ENCODE results near the gene KAT6B. TPM values are rescaled to one million over a fixed set of nuclear protein-coding genes. Genes with fewer than 3 reads are reported as not detected.
"Not testable (repeated sequence)": the region's sequence is repeated elsewhere in the genome, so short reads cannot be mapped to it uniquely, and the experiment has no call there.

Gene KAT6B
- polyA plus RNA-seq, 1 donor, result 18.1 TPM

GRCh38 chr10:74892839-74893238 lies 66.4 kb downstream of the KAT6B start:
- no peak for DNase-seq

DNA sequence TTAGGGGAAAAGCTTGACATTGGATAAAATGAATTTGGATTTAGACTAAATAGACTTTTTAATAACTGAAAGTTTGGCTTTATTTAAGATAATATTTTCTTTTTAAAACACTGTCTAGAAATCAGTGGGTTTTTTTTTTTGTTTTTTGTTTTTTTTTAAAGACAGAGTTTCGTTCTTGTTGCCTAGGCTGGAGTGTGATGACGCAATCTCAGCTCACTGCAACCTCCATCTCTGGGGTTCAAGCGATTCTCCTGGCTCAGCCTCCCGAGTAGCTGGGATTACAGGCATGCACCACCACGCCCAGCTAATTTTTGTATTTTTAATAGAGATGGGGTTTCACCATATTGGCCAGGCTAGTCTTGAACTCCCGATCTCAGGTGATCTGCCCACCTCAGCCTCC lies 66.9 kb downstream of the KAT6B start:
- DNase-seq, result not testable (repeated sequence)

- no peak for DNase-seq
These were observed 70.6 kb downstream of the KAT6B start for GRCh38 chr10:74896788-74897527.

DNA sequence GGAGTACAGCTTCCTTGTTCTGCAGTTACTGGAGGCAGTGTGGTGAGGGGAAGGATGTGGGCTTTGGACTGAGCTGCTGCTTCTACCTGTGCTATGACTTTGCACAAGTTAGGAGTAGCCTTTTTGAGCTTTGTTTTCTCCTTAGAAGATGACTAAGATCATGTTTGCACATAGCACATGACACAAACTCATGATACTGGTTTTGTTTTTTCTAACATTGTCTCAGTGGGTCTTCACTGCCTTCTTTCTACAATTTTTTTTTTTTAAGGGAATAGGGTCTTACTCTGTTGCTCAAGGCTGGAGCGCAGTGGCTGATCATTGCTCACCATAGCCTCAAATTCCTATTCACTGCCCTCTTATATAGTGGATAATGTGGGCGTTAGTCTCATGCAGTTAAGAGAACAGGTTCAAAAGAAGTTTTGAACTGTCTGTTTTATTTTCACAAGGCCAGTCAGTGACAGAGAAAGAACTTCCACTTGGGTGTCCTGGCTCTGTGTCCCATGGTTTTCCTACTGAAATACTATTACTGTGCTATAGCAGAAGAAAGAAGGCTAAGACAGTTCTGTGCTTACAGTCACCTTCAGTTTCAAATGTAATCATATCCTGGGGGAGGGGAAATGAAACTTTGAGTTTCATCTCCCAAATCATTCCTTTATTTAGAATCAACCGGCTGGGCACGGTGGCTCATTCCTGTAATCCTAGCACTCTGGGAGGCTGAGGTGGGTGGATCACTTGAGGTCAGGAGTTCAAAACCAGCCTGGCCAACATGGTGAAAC lies 72.0 kb downstream of the KAT6B start:
- no peak for DNase-seq

- DNase-seq, result no peak
These were observed 73.9 kb downstream of the KAT6B start for GRCh38 chr10:74900297-74900696.

DNA sequence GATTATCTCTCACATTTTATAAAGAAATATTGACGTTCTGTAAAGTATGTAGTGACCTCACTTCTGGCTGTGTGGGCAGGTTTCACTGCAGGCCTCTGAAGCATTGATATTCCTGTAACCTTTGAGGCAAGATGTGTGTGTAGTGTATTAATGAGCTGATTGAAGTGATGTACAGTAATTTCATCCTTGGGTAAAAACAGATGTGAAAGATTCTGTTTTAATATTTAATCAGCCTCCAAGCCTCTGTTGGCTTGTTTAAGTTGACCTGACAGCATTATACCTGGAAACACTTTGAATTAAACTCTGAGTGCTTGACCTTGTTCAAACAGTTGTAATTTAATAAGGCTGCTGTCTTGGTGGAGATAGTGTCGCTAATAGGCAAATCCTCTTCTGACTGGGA lies 74.9 kb downstream of the KAT6B start:
- no peak for DNase-seq

DNA sequence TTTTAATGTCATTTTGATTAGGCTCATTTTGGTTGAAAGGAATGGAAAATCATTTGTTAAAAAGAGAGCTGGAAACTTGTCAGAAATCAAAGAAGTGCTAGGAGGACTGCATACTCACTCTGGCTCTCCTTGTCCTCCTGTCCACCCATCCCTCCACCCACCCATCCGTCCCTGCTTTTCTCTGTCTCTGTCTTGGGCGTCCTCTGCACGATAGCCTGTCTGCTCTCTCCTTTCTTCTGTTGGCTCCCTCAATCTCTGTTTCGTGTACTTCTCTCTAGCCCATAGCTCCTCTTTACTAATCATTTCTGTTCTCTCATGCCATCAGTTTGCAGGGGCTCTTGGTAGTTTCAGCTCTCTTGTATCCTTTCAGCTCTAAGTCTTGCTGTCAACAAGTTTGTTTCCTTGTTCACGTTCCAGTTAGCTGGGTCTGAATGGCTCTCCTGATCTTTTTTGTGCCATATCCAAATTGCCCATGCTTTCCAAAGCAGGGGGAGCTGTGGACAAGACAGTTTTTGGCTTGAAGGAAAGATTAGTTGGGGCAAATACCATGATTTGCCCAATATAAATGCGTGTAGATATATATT lies 75.6 kb downstream of the KAT6B start:
- no peak for DNase-seq

GRCh38 chr10:74903491-74903890 lies 77.1 kb downstream of the KAT6B start:
- DNase-seq, result no peak

DNA sequence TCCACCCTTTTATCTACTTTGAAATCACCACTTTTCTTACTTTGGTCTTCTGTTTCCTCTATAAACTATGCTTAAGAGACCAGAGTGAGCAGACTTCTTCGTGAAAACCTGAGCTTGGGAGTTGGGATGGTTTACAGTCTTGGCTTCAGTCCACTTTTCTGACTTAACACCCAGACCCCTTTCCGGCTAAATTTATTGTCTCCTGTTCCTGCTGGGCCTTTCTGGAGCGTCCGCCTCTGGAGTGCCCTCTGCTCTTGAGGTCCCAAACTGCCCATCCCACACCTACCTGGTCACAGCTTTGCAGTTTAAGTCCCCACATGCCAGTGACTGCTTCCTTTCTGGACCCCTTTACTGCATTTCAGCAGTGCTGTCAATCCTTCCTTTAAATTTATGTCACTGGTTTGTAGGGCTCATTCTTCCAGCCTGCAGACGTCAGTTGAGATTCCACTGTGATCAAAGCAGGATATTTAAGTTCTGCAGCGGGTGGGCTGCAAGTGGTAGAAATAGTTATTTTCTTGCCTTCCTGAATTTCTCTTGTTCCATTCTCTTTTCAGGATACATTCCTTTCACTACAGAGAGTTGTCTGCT lies 80.3 kb downstream of the KAT6B start:
- DNase-seq, result no peak

- DNase-seq, result no peak
These were observed 83.3 kb downstream of the KAT6B start for GRCh38 chr10:74909670-74910069.

- no peak for DNase-seq
These were observed 84.0 kb downstream of the KAT6B start for GRCh38 chr10:74910241-74910975.

DNA sequence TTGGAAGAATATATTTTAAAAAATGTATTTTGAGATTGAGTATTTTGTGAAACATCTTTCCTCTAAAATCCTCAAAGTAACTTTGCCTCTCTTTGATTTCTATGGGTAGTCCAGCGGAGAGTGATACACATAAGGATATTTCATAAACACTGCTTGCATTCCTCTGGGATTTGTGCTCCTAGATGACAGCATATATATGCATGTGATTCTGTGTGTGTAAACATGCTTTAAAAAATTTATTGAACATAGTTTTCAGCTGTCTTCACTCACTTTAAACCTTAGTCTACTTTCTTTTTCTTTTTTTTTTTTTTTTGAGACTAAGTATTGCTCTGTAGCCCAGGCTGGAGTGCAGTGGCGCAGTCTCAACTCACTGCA lies 84.6 kb downstream of the KAT6B start:
- no peak for DNase-seq

- DNase-seq, result no peak
These were observed 85.8 kb downstream of the KAT6B start for GRCh38 chr10:74912182-74912581.

- DNase-seq, result no peak
These were observed 86.3 kb downstream of the KAT6B start for GRCh38 chr10:74912682-74913081.

GRCh38 chr10:74913377-74913979 lies 87.1 kb downstream of the KAT6B start:
- DNase-seq, result no peak

- no peak for DNase-seq
These were observed 89.9 kb downstream of the KAT6B start for GRCh38 chr10:74916283-74916682.

- DNase-seq, result no peak
These were observed 91.2 kb downstream of the KAT6B start for GRCh38 chr10:74917481-74918077.

DNA sequence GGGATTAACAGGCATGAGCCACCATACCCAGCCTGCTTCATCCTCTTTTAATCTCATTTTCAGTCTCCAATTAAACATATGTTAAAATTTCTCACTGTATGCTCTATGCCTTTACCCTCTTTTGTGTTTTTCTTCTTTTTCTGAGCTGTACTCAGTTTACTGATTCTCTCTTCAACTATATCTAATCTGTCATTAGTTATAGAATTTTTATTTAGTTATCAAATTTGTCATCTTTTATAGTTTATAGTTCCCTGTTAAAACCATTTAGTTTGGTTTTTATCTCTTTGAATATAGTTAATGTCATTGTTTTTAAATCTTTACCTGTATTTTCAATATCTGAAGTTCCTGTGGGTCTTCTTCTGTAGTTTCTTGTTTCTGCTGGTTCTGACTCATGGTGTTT lies 93.3 kb downstream of the KAT6B start:
- no peak for DNase-seq

GRCh38 chr10:74921070-74921469 lies 94.7 kb downstream of the KAT6B start:
- not testable (repeated sequence) for DNase-seq

DNA sequence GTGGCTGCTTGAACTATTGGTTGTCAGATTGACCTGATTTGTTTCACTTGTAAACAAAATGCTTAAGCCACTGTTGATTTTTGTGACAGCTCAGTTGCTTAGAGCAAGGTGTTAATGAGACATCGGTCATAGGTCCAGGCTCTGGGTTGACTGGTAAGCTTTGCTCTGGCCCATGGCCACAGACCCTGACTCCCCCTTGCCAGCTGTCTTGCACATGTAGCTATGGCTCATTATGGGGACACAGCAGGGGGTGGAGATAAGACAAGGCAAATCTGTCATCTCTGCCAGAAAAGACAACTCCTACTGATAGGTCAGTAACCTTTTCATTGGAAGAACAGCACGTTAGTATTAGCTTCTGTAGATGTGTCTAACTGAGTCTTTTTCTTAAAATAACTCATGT lies 95.3 kb downstream of the KAT6B start:
- no peak for DNase-seq

DNA sequence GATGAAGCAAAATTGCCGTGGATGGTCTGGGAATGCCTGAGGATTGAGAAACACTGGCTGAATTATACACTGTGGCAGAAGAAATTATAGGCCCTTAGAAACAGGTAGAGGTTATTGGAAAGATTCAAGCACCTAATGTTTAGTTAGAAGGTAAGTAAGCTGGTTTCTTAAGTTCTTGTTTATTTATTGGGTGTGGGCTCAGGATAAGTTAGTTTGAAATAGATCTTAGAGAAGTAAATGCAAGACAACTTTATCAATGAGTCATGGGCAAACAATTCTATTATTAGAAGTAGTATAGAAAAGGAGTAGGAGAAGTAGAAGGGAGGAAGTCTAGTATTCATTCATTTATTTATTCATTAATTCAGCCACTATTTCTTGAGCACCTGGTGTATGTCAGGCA lies 96.5 kb downstream of the KAT6B start:
- no peak for DNase-seq

- DNase-seq, result no peak
These were observed 97.2 kb downstream of the KAT6B start for GRCh38 chr10:74923556-74923955.

Data from hindlimb muscle (tissue), 1 donor.